ENCODE data around the gene TOP1. TPM values are rescaled to one million over a fixed set of nuclear protein-coding genes. Genes with fewer than 3 reads are reported as not detected.

The TOP1 gene
- total and polyA plus RNA-seq, 9 of the 15 experiments (the other 6 are each of a cell fraction or from before 2014, with no cell fraction given) = 26.4 to 127 (median 39.6) TPM

- TF ChIP-seq ATF6 (CRISPR knock-in tag; IDR thresholded peaks at IDR 0.05) (no peak), POLR2AphosphoS2 (IDR thresholded peaks at IDR 0.05; ENCODE audit: low read length) (no peak), FOXA3 (CRISPR knock-in tag; conservative IDR thresholded peaks at IDR 0.05 in 1 of 2, IDR thresholded peaks at IDR 0.05 in 1 of 2) (no peak; a peak in 1 of 4 replicates), FOXA1 (IDR thresholded peaks at IDR 0.05; ENCODE audit: borderline replicate concordance) (no peak), NR2C1 (IDR thresholded peaks at IDR 0.05) (peak; percentile 68), NR2C1 (tag; IDR thresholded peaks at IDR 0.05) (peak; percentile 74), ZNF23 (CRISPR knock-in tag; IDR thresholded peaks at IDR 0.05) (no peak), RUNX1 (IDR thresholded peaks at IDR 0.05; ENCODE audit: low read depth) (no peak), ETV1 (tag; conservative IDR thresholded peaks at IDR 0.05; ENCODE audit: low read depth) (peak; percentile 86), ZNF639 (CRISPR knock-in tag; conservative IDR thresholded peaks at IDR 0.05 in 1 of 2, IDR thresholded peaks at IDR 0.05 in 1 of 2) (peak in 1 of 2 experiments; percentile 62; a peak in 2 of 4 replicates), NBN (IDR thresholded peaks at IDR 0.05; ENCODE audit: low read depth) (peak; percentile 72), MBD2 (IDR thresholded peaks at IDR 0.05; ENCODE audit: borderline replicate concordance, low read depth) (peak; percentile 50; the same call in 1 of the 2 replicates), FOXM1 (IDR thresholded peaks at IDR 0.05; ENCODE audit: low read depth) (no peak), FOXM1 (CRISPR knock-in tag; IDR thresholded peaks at IDR 0.05; ENCODE audit: low read depth) (no peak), ARNT (IDR thresholded peaks at IDR 0.05) (peak in 1 of 2 experiments; percentile 70; a peak in 2 of 4 replicates), SETDB1 (IDR thresholded peaks at IDR 0.05; ENCODE audit: low read length) (no peak), PRPF4 (IDR thresholded peaks at IDR 0.05; ENCODE audit: insufficient read depth, low read depth, low read length, poor library complexity, severe bottlenecking) (no peak)
- TF ChIP-seq, protein P1, sequence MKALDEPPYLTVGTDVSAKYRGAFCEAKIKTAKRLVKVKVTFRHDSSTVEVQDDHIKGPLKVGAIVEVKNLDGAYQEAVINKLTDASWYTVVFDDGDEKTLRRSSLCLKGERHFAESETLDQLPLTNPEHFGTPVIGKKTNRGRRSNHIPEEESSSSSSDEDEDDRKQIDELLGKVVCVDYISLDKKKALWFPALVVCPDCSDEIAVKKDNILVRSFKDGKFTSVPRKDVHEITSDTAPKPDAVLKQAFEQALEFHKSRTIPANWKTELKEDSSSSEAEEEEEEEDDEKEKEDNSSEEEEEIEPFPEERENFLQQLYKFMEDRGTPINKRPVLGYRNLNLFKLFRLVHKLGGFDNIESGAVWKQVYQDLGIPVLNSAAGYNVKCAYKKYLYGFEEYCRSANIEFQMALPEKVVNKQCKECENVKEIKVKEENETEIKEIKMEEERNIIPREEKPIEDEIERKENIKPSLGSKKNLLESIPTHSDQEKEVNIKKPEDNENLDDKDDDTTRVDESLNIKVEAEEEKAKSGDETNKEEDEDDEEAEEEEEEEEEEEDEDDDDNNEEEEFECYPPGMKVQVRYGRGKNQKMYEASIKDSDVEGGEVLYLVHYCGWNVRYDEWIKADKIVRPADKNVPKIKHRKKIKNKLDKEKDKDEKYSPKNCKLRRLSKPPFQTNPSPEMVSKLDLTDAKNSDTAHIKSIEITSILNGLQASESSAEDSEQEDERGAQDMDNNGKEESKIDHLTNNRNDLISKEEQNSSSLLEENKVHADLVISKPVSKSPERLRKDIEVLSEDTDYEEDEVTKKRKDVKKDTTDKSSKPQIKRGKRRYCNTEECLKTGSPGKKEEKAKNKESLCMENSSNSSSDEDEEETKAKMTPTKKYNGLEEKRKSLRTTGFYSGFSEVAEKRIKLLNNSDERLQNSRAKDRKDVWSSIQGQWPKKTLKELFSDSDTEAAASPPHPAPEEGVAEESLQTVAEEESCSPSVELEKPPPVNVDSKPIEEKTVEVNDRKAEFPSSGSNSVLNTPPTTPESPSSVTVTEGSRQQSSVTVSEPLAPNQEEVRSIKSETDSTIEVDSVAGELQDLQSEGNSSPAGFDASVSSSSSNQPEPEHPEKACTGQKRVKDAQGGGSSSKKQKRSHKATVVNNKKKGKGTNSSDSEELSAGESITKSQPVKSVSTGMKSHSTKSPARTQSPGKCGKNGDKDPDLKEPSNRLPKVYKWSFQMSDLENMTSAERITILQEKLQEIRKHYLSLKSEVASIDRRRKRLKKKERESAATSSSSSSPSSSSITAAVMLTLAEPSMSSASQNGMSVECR (CRISPR knock-in tag; IDR thresholded peaks at IDR 0.05) = no peak
These were observed 87.8 kb downstream of the TOP1 start (continued) for GRCh38 chr20:41116282-41116956.
